GM23248 (cell line): ENCODE measurements around the gene PPFIA1.

Experiments
- EZH2 ChIP-seq: fragments of 200-600 bp; sonication (generic); IDR thresholded peaks from 2 replicates; pipeline ENCODE4 v1.6.1; 2018; ENCODE audit warnings: antibody characterized with exemption, mild to moderate bottlenecking; ENCODE audit not compliant: insufficient read depth, poor library complexity, severe bottlenecking
- EZH2phosphoT487 ChIP-seq: fragments of 200-600 bp; sonication (generic); IDR thresholded peaks from 2 replicates; pipeline ENCODE4 v1.6.1; 2018; ENCODE audit warnings: antibody characterized with exemption, moderate library complexity, mild to moderate bottlenecking, low read depth; ENCODE audit not compliant: insufficient read depth

- TF ChIP-seq EZH2 (no peak), EZH2phosphoT487 (no peak)
These were observed 49.0 kb downstream of the PPFIA1 start for GRCh38 chr11:70319396-70320076.
